HepG2 (cell line): Measurements from ENCODE around the gene SLC39A8. TPM values are rescaled to one million over a fixed set of nuclear protein-coding genes. Genes with fewer than 3 reads are reported as not detected.

ENCODE experiments used
- ATAC-seq: fragments of 200-7000 bp; cut with Tn5 transposase; 3 replicates; pipeline ENCODE4 v1.9.1; 2020; ENCODE audit warnings: mild to moderate bottlenecking, moderate library complexity
- BruUV-seq: library from RNA; stranded (reverse); fragments of 400-500 nt; replicated peaks from 2 replicates; lab custom pipeline; 2021; lab: Mats Ljungman, UMichigan
- CTCF ChIA-PET: fragments of 300-600 bp; formaldehyde crosslinking; extraction: SDS; loops from one replicate; lab custom pipeline; 2021; ENCODE audit warnings: low total read pairs, inconsistent platforms, low intra/inter-chr PET ratio; lab: Yijun Ruan, JAX
- POLR2A ChIA-PET: fragments of 350-600 bp; sonication (Branson Sonifier 250); formaldehyde crosslinking; loops from one replicate; lab custom pipeline; 2020; ENCODE audit warnings: antibody characterized with exemption, inconsistent platforms; lab: Yijun Ruan, JAX
- DNase-seq: peaks from one replicate; pipeline ENCODE4 v3.0.0-alpha.2; 2015; ENCODE audit warnings: low spot score
- FAIRE-seq: peaks from 3 replicates; lab custom pipeline; 2011; peaks lifted over from hg19 to GRCh38; lab: Jason Lieb, UNC
- H2AFZ ChIP-seq: one replicate; pipeline ENCODE4 v1.6.1; 2011; ENCODE audit warnings: low read length, inconsistent platforms
- H3K27ac ChIP-seq: fragments of 300-600 bp; 3 replicates; pipeline ENCODE4 v1.8.0; 2011; ENCODE audit warnings: mixed run types, mild to moderate bottlenecking, mixed read lengths, low read length, inconsistent platforms; ENCODE audit not compliant: insufficient read depth; ENCODE audit errors: extremely low read length
- H3K27me3 ChIP-seq, 2 experiments: fragments of 200-600 bp in 1 of 2; 2 replicates in 1 of 2; 3 replicates in 1 of 2; pipeline versions ENCODE4 v1.6.0 to v1.8.0; 2011; ENCODE audit warnings: low read length in 2 of 2, mild to moderate bottlenecking in 2 of 2, moderate library complexity in 2 of 2, inconsistent platforms in 1 of 2; ENCODE audit not compliant: insufficient read depth in 2 of 2, control insufficient read depth in 1 of 2
- H3K36me3 ChIP-seq, 2 experiments: fragments of 200-600 bp in 1 of 2; replicated peaks in 1 of 2; 2 replicates in 1 of 2; 3 replicates in 1 of 2; pipeline versions ENCODE4 v1.5.1 to v1.8.0; 2011; ENCODE audit warnings: low read length in 2 of 2, inconsistent platforms in 1 of 2; ENCODE audit not compliant: insufficient read depth in 2 of 2, control insufficient read depth in 1 of 2
- H3K4me1 ChIP-seq: 2 replicates; pipeline ENCODE4 v1.5.1; 2012; ENCODE audit warnings: low read length, inconsistent platforms; ENCODE audit not compliant: insufficient read depth
- H3K4me2 ChIP-seq: 2 replicates; pipeline ENCODE4 v1.6.0; 2011; ENCODE audit warnings: low read depth, low read length, inconsistent platforms
- H3K4me3 ChIP-seq, 3 experiments: fragments of 200-600 bp in 1 of 3; sonication (generic), shearing (Covaris generic) in 1 of 3; replicated peaks in 1 of 3; 2 replicates each; pipeline ENCODE4 v1.5.1; 2011 to 2016; ENCODE audit warnings: low read length in 3 of 3, inconsistent platforms in 2 of 3, low read depth in 2 of 3, mild to moderate bottlenecking in 2 of 3, control low read depth in 1 of 3, mixed read lengths in 1 of 3; ENCODE audit not compliant: insufficient read depth in 1 of 3
- H3K79me2 ChIP-seq: one replicate; pipeline ENCODE4 v1.6.1; 2011; ENCODE audit warnings: low read length, inconsistent platforms; ENCODE audit not compliant: insufficient read depth
- H3K9ac ChIP-seq: 2 replicates; pipeline ENCODE4 v1.6.0; 2011; ENCODE audit warnings: mild to moderate bottlenecking, low read depth, low read length, inconsistent platforms; ENCODE audit not compliant: insufficient read depth
- H3K9me3 ChIP-seq: 2 replicates; pipeline ENCODE4 v1.5.1; 2012; ENCODE audit warnings: mild to moderate bottlenecking, low read length
- H4K20me1 ChIP-seq: 2 replicates; pipeline ENCODE4 v1.6.0; 2011; ENCODE audit warnings: inconsistent platforms, mild to moderate bottlenecking, low read length, moderate library complexity; ENCODE audit not compliant: insufficient read depth
- RAD51 ChIP-seq: fragments of 450-650 bp; IDR thresholded peaks from 2 replicates; pipeline ENCODE4 v1.6.1; 2016; ENCODE audit warnings: borderline replicate concordance
- SMAD3 ChIP-seq: sonication (generic); formaldehyde crosslinking; IDR thresholded peaks from 2 replicates; pipeline ENCODE4 v1.4.0; 2020; ENCODE audit warnings: missing genetic modification reagents
- SNAPC2 ChIP-seq: sonication (generic); formaldehyde crosslinking; IDR thresholded peaks from 2 replicates; pipeline ENCODE4 v1.8.1; 2022; ENCODE audit warnings: mild to moderate bottlenecking, missing genetic modification reagents
- SUZ12 ChIP-seq: fragments of 150-350 bp; IDR thresholded peaks from 2 replicates; pipeline ENCODE4 v1.6.1; 2014; ENCODE audit warnings: low read depth, low read length
- U2AF2 ChIP-seq: fragments of 200-400 bp; formaldehyde crosslinking; IDR thresholded peaks from 2 replicates; pipeline ENCODE4 v1.6.1; 2017; ENCODE audit warnings: low read depth, mild to moderate bottlenecking, low read length
- ZFP36L1 ChIP-seq: sonication (generic); formaldehyde crosslinking; IDR thresholded peaks from 2 replicates; pipeline ENCODE4 v1.8.0; 2022; ENCODE audit warnings: mild to moderate bottlenecking, missing genetic modification reagents, moderate library complexity
- ZNF274 ChIP-seq: sonication (generic); formaldehyde crosslinking; IDR thresholded peaks from 2 replicates; pipeline ENCODE4 v1.5.1; 2020; ENCODE audit warnings: mild to moderate bottlenecking, missing genetic modification reagents
- ZSCAN12 ChIP-seq: sonication (generic); formaldehyde crosslinking; IDR thresholded peaks from 2 replicates; pipeline ENCODE4 v1.9.0; 2021; ENCODE audit warnings: mild to moderate bottlenecking, missing genetic modification reagents
- WGBS: methylation state at CpG from one replicate; pipeline ENCODE4 v1.1.6; 2017; ENCODE audit warnings: low lambda C conversion rate; 5-methylcytosine and 5-hydroxymethylcytosine counted together
- in situ Hi-C: cut with HindIII; loops from 2 replicates; pipeline ENCODE4 v1.10.0; 2017; ENCODE audit warnings: low pct_unique_long_range_greater_than_20kb; ENCODE audit not compliant: extremely low pct_ligation_motif_present
- intact Hi-C: fragments of 100-400 bp; cut with micrococcal nuclease; formaldehyde crosslinking; loops from one replicate; pipeline ENCODE4 v1.10.0; 2022; ENCODE audit not compliant: unreplicated experiment
- polyA plus RNA-seq, 8 experiments: library from polyadenylated mRNA; depleted of rRNA in 3 of 8; stranded (reverse) in 7 of 8; unstranded in 1 of 8; fragments of >200 nt; fragmentation: Illumina TruSeq in 4 of 8; extraction: Trizol in 4 of 8; gene quantifications; 2 replicates each; pipeline versions ENCODE4 v1.2.1 to v1.2.3, GENCODE V29; 2011 to 2016; ENCODE audit warnings: low read depth in 4 of 8, missing spikeins in 1 of 8, mixed read lengths in 1 of 8; ENCODE audit not compliant: insufficient read depth in 1 of 8
- total RNA-seq, 5 experiments: library from RNA; depleted of rRNA; stranded (reverse); fragments of >200 nt; fragmentation: Illumina TruSeq; extraction: Trizol; gene quantifications; 2 replicates each; pipeline ENCODE4 v1.2.3, GENCODE V29; 2016; ENCODE audit warnings: low read depth in 1 of 5
- TF ChIP-seq, protein P1 (sequence below): sonication (generic); formaldehyde crosslinking; IDR thresholded peaks from 2 replicates; pipeline ENCODE4 v1.4.0; 2020; ENCODE audit warnings: missing genetic modification reagents, borderline replicate concordance
- TF ChIP-seq, protein P2 (sequence below): sonication (generic); formaldehyde crosslinking; IDR thresholded peaks from 2 replicates; pipeline ENCODE4 v1.4.0; 2020; ENCODE audit warnings: missing genetic modification reagents, borderline replicate concordance
- TF ChIP-seq, protein P3 (sequence below): sonication (generic); formaldehyde crosslinking; IDR thresholded peaks from 2 replicates; pipeline ENCODE4 v1.4.0; 2020; ENCODE audit warnings: mild to moderate bottlenecking, missing genetic modification reagents
- TF ChIP-seq, protein P4 (sequence below): sonication (generic); formaldehyde crosslinking; IDR thresholded peaks from 2 replicates; pipeline ENCODE4 v1.8.0; 2022; ENCODE audit warnings: low read depth, missing genetic modification reagents
- TF ChIP-seq, protein P5 (sequence below): sonication (generic); formaldehyde crosslinking; IDR thresholded peaks from 2 replicates; pipeline ENCODE4 v1.4.0; 2020; ENCODE audit warnings: mild to moderate bottlenecking, missing genetic modification reagents

Gene SLC39A8
- total and polyA plus RNA-seq, 2 of the 13 experiments (the other 11 are each of a cell fraction or from before 2014, with no cell fraction given) = 0.22 to 0.38 TPM

DNA sequence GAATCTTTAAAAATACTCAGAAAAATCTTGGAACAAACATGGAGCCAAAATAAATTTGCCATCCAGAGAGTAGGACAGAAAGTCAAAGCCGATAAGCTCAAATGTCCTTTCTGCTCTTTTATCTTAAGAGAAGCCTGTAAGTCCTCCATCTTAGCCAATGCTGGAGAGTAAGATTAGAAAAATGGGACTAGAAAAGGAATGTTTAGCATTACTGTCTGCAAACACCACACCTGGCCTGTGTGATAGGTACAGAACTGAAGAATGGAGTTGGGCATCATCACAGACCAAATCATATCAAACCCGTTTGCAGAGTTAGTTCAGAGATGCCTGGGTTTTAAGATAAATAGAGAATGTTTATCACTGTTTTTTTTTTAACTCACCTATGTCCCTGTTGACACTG lies 10.5 kb upstream of the SLC39A8 start:
- intact Hi-C loops (no loop called here), in situ Hi-C loops (no loop called here)
- ChIA-PET CTCF (no interaction called here), POLR2A (no interaction called here)
- no peak for DNase-seq
- WGBS = 86% methylated on average over 2 of the region's 2 CpGs
- no peaks in the 10 kb centered on the region for H3K27me3 ChIP-seq
- no TSS peak for BruUV-seq
- H3K79me2 ChIP-seq = no peaks in the 10 kb centered on the region
- no peak overlapping the region for H2AFZ ChIP-seq
- FAIRE-seq = no peak
- ATAC-seq = no peak
- H3K9me3 ChIP-seq = no peaks in the 10 kb centered on the region
- no peaks in the 10 kb centered on the region for H3K36me3 ChIP-seq
- H3K27ac ChIP-seq = no peak overlapping the region
- H3K4me3 ChIP-seq = no peak overlapping the region
- H4K20me1 ChIP-seq = no peaks in the 10 kb centered on the region
- H3K4me1 ChIP-seq = no peaks in the 10 kb centered on the region
- H3K4me2 ChIP-seq = no peak overlapping the region
- no peak overlapping the region for H3K9ac ChIP-seq
- TF ChIP-seq, protein P1, sequence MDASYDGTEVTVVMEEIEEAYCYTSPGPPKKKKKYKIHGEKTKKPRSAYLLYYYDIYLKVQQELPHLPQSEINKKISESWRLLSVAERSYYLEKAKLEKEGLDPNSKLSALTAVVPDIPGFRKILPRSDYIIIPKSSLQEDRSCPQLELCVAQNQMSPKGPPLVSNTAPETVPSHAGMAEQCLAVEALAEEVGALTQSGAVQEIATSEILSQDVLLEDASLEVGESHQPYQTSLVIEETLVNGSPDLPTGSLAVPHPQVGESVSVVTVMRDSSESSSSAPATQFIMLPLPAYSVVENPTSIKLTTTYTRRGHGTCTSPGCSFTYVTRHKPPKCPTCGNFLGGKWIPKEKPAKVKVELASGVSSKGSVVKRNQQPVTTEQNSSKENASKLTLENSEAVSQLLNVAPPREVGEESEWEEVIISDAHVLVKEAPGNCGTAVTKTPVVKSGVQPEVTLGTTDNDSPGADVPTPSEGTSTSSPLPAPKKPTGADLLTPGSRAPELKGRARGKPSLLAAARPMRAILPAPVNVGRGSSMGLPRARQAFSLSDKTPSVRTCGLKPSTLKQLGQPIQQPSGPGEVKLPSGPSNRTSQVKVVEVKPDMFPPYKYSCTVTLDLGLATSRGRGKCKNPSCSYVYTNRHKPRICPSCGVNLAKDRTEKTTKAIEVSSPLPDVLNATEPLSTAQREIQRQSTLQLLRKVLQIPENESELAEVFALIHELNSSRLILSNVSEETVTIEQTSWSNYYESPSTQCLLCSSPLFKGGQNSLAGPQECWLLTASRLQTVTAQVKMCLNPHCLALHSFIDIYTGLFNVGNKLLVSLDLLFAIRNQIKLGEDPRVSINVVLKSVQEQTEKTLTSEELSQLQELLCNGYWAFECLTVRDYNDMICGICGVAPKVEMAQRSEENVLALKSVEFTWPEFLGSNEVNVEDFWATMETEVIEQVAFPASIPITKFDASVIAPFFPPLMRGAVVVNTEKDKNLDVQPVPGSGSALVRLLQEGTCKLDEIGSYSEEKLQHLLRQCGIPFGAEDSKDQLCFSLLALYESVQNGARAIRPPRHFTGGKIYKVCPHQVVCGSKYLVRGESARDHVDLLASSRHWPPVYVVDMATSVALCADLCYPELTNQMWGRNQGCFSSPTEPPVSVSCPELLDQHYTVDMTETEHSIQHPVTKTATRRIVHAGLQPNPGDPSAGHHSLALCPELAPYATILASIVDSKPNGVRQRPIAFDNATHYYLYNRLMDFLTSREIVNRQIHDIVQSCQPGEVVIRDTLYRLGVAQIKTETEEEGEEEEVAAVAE (CRISPR knock-in tag) = no peak
- TF ChIP-seq, protein P2, sequence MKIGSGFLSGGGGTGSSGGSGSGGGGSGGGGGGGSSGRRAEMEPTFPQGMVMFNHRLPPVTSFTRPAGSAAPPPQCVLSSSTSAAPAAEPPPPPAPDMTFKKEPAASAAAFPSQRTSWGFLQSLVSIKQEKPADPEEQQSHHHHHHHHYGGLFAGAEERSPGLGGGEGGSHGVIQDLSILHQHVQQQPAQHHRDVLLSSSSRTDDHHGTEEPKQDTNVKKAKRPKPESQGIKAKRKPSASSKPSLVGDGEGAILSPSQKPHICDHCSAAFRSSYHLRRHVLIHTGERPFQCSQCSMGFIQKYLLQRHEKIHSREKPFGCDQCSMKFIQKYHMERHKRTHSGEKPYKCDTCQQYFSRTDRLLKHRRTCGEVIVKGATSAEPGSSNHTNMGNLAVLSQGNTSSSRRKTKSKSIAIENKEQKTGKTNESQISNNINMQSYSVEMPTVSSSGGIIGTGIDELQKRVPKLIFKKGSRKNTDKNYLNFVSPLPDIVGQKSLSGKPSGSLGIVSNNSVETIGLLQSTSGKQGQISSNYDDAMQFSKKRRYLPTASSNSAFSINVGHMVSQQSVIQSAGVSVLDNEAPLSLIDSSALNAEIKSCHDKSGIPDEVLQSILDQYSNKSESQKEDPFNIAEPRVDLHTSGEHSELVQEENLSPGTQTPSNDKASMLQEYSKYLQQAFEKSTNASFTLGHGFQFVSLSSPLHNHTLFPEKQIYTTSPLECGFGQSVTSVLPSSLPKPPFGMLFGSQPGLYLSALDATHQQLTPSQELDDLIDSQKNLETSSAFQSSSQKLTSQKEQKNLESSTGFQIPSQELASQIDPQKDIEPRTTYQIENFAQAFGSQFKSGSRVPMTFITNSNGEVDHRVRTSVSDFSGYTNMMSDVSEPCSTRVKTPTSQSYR (CRISPR knock-in tag) = no peak
- TF ChIP-seq, protein P3, sequence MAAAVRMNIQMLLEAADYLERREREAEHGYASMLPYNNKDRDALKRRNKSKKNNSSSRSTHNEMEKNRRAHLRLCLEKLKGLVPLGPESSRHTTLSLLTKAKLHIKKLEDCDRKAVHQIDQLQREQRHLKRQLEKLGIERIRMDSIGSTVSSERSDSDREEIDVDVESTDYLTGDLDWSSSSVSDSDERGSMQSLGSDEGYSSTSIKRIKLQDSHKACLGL (CRISPR knock-in tag) = no peak
- TF ChIP-seq SNAPC2 (CRISPR knock-in tag) (no peak), ZFP36L1 (no peak), SMAD3 (CRISPR knock-in tag) (no peak), SUZ12 (no peak), RAD51 (no peak), ZNF274 (CRISPR knock-in tag) (no peak), ZSCAN12 (CRISPR knock-in tag) (no peak), U2AF2 (no peak)
- TF ChIP-seq, protein P4, sequence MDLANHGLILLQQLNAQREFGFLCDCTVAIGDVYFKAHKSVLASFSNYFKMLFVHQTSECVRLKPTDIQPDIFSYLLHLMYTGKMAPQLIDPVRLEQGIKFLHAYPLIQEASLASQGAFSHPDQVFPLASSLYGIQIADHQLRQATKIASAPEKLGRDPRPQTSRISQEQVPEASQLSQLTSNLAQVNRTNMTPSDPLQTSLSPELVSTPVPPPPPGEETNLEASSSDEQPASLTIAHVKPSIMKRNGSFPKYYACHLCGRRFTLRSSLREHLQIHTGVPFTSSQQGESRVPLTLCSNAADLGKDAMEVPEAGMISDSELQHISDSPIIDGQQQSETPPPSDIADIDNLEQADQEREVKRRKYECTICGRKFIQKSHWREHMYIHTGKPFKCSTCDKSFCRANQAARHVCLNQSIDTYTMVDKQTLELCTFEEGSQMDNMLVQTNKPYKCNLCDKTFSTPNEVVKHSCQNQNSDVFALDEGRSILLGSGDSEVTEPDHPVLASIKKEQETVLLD = no peak
- TF ChIP-seq, protein P5, sequence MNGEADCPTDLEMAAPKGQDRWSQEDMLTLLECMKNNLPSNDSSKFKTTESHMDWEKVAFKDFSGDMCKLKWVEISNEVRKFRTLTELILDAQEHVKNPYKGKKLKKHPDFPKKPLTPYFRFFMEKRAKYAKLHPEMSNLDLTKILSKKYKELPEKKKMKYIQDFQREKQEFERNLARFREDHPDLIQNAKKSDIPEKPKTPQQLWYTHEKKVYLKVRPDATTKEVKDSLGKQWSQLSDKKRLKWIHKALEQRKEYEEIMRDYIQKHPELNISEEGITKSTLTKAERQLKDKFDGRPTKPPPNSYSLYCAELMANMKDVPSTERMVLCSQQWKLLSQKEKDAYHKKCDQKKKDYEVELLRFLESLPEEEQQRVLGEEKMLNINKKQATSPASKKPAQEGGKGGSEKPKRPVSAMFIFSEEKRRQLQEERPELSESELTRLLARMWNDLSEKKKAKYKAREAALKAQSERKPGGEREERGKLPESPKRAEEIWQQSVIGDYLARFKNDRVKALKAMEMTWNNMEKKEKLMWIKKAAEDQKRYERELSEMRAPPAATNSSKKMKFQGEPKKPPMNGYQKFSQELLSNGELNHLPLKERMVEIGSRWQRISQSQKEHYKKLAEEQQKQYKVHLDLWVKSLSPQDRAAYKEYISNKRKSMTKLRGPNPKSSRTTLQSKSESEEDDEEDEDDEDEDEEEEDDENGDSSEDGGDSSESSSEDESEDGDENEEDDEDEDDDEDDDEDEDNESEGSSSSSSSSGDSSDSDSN (CRISPR knock-in tag) = no peak
